ENCODE results near the gene SLFN12.
"Not testable (repeated sequence)": the region's sequence is repeated elsewhere in the genome, so short reads cannot be mapped to it uniquely, and the experiment has no call there.

The SLFN12 gene

DNA sequence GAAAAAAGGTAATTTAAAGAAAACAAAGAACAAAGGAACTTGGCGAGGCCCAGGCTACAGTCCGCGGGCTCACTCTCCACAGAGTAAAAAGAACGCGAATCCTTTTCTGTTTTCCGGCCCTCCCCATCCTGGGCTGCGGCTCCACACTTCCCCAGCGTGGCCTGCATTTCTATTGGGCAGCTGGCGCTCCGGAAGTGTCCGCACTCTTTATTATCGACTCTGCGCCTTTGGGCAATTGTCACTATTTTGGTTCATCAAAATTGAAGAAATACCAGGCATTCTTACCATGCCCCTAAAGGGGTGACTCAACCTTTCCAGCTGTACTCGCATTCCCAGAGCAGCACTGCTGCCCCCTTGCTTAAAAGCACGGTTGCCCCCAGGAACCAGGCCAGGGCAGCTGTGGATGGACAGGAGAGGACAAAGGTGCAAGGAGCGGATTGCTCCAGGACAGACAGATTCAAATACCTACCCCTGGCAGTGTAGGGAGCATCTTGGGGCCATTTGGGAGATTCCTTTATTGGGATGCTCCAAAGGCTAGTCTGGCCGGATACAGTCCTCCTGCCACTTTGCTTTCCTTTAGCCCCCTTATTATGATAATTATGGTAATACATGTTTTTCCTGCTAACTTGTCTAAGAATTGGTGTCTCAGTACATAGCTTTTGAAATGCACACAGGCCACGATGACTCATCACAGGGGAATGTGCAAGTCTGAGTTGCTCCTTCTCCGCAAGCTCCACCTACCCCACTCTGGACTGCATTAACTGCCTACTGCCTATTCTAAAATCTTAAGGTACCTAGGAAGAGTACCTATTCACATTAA, 985 bp upstream of the SLFN12 start:
- DNase-seq: peak; percentile 58 to 75
- ATAC-seq: peak; percentile 93
- Mint-ChIP-seq H3K27ac (peak overlapping the region; percentile 96 to 98), H3K9me3 (no peaks in the 10 kb centered on the region), H3K4me3 (peak overlapping the region; percentile 96 to 97), H3K27me3 (no peaks in the 10 kb centered on the region), H3K4me1 (peaks cover 64% of the 10 kb centered on the region)

DNA sequence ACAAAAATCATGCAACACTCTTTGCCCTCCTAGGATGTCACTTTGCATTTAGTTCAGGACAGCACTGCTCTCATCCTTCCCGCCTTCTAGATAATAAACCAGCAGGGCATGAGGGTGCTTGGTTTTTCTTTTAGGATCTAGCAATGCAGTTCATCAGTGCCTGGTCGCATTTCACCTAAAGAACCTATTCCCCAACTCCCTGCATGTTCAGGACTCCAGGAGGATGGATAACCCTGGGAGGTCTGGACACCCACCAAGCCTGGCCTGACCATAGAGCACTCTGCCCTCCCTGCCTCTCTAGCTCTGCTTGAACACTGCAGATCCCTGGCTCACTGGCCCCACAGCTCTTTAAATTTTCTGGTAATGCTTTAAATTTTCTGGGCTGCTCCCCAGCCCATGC, 2.6 kb downstream of the SLFN12 start:
- Mint-ChIP-seq H3K4me3 (no peak overlapping the region), H3K9me3 (no peaks in the 10 kb centered on the region), H3K4me1 (peaks cover 82% of the 10 kb centered on the region), H3K27ac (no peak overlapping the region), H3K27me3 (no peaks in the 10 kb centered on the region)
- ATAC-seq (no peak), DNase-seq (no peak)

GRCh38 chr17:35428229-35428628, 4.1 kb downstream of the SLFN12 start:
- Mint-ChIP-seq H3K4me3 (peak overlapping the region; percentile 11 to 29), H3K4me1 (peaks cover 67% of the 10 kb centered on the region)

DNA sequence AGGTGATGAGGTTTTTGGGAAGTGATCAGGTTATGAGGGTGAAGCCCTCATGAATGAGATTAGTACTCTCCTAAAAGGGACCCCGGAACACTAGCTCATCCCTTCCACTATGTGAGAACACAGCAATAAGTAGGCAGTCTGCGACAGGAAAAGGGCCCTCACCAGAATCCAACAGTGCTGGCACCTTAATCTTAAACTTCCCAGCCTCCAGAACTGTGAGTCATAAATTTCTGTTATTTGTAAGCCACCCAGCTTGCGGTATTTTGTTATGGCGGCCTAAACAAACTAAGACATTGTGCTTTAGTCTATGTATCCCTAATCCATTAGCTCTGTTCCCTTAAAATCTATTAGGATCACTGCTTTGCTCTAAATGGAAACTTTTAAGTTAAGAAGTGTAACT, 8.5 kb downstream of the SLFN12 start:
- DNase-seq: no peak

More at GRCh38 chr17:35428229-35428628, 4.1 kb downstream of the SLFN12 start:
- no peak overlapping the region for H3K27ac Mint-ChIP-seq
- H3K27me3 Mint-ChIP-seq: no peaks in the 10 kb centered on the region
- no peak for DNase-seq
- ATAC-seq: peak; percentile 48
- H3K9me3 Mint-ChIP-seq: no peaks in the 10 kb centered on the region

DNA sequence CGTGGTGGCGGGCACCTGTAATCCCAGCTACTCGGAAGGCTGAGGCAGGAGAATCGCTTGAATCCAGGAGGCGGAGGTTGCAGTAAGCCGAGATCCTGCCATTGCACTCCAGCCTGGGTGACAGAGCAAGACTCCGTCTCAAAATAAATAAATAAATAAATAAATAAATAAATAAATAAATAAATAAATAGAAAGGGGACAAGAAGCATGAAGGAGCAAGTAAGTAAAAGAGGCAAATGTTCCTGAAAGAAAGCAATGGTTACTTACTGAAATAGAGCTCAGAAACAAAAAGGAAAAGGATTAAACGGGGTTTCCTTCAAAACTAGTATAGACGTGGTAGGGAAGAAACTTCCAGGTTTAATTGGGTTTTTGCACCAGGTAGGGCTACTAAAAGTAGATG, 11.2 kb downstream of the SLFN12 start:
- not testable (repeated sequence) for H3K27me3 Mint-ChIP-seq, H3K4me1 Mint-ChIP-seq, H3K4me3 Mint-ChIP-seq, ATAC-seq, H3K9me3 Mint-ChIP-seq, H3K27ac Mint-ChIP-seq, DNase-seq

More for the DNA sequence above, 8.5 kb downstream of the SLFN12 start:
- ATAC-seq: no peak
- Mint-ChIP-seq H3K4me3 (no peak overlapping the region), H3K9me3 (no peaks in the 10 kb centered on the region), H3K27me3 (no peaks in the 10 kb centered on the region), H3K4me1 (peaks cover 24% of the 10 kb centered on the region), H3K27ac (no peak overlapping the region)

DNA sequence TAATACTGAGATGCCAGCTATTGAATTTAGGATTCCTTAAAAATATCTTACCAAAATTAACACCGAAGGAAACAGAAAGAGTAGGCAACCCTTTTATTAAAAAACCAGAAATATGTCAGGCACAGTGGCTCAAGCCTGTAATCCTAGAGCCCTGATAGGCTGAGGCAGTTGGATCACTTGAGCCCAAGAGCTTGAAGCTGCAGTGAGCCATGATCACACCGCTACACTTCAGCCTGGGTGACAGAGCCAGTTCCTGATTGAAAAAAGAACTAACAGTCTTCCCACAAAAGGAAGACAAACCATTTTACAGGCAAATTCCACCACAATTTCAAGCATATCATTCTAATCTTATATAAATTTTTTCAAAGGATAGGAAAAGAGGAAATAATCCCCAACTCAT, 15.6 kb downstream of the SLFN12 start:
- Mint-ChIP-seq H3K9me3 (peaks cover 5 to 12% of the 10 kb centered on the region in 2 donors), H3K27me3 (no peaks in the 10 kb centered on the region), H3K4me1 (no peaks in the 10 kb centered on the region), H3K4me3 (no peak overlapping the region), H3K27ac (no peak overlapping the region)
- DNase-seq: no peak
- ATAC-seq: no peak

- not testable (repeated sequence) for ATAC-seq, H3K27ac Mint-ChIP-seq, H3K4me3 Mint-ChIP-seq, H3K27me3 Mint-ChIP-seq, DNase-seq, H3K4me1 Mint-ChIP-seq
- H3K9me3 Mint-ChIP-seq: peaks cover 5 to 12% of the 10 kb centered on the region in 2 donors
Observed at GRCh38 chr17:35414707-35415106, 17.6 kb downstream of the SLFN12 start.

DNA sequence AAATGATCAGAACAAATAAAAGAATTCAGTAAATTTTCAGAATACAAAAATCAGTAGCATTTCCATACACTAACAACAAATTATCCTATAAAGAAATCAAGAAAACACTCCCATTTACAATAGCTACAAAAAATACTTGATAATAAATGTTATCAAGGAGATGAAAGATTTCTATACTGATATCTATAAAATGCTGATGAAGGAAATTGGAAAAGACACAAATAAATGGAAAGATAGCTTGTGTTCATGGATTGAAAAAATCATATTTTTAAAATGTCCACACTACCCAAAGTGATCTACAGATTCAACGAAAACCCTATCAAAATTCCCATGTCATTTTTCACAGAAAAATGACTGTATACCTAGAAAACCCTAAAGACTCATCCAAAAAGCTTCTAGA, 18.1 kb downstream of the SLFN12 start:
- DNase-seq: no peak
- Mint-ChIP-seq H3K27ac (no peak overlapping the region), H3K27me3 (no peaks in the 10 kb centered on the region), H3K4me3 (no peak overlapping the region), H3K4me1 (no peaks in the 10 kb centered on the region), H3K9me3 (peaks cover 5 to 12% of the 10 kb centered on the region in 2 donors)
- ATAC-seq: no peak

DNA sequence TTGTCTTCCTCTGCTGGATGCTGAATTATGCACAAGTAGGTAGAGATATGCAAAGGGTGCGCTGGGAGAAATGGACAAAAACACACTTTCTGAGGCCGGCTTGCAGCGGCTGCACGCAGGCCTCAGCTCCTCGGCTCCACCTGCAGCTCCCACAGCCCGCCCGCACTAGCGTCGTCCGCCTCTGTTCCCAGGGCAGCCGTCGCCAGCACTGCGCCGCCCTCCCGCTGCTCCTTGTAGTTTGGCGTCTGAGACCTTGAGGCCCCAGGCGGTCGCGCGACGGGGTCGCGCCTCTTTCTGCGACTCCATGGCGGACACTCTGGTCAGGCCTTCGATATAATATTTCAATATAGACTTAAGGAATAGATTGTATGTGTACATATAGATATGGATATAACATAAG, 24.8 kb downstream of the SLFN12 start:
- Mint-ChIP-seq H3K4me1 (peaks cover 7% of the 10 kb centered on the region), H3K9me3 (no peaks in the 10 kb centered on the region), H3K4me3 (no peak overlapping the region), H3K27ac (no peak overlapping the region), H3K27me3 (no peaks in the 10 kb centered on the region)
- ATAC-seq (no peak), DNase-seq (no peak)

DNA sequence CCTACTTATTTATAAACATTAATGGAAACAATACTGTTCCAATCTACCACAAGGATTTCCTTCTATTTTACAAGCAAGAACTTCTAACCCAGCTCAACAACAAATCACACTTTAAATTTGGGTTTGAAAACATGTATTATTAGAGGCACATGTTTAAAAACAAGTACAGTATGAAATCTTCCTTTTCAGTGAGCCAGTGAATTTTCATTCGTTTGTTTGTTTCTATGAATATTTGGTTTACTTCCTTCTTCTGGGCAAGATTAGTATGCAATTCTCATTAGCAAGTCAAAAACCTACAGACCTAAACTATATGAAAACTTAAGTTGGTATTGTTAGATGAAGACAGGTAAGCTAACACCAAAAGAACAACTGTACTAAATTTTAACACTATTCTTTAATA, 25.7 kb downstream of the SLFN12 start:
- no peaks in the 10 kb centered on the region for H3K9me3 Mint-ChIP-seq
- ATAC-seq (no peak), DNase-seq (no peak)
- H3K27ac Mint-ChIP-seq: no peak overlapping the region
- H3K27me3 Mint-ChIP-seq: no peaks in the 10 kb centered on the region
- no peak overlapping the region for H3K4me3 Mint-ChIP-seq
- H3K4me1 Mint-ChIP-seq: peaks cover 7% of the 10 kb centered on the region

DNA sequence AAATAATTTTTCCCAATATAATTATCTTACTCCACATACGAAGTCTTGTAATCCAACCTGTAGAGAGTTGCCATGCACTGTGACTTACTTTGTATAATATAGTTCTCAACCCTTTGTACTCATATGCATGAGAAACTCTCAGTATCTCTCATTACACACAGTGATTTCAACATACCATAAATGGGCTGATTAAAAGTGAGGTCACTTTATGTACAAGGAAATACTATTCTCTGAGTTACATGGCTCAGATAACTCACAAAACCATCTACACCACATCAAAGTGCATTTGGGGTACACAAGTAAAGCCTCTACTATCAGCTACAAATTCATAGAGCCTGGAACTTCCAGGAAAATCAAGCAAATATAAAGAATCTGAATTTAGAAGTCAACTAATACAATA, 27.9 kb downstream of the SLFN12 start:
- ATAC-seq (peak; percentile 95), DNase-seq (no peak)
- Mint-ChIP-seq H3K4me3 (no peak overlapping the region), H3K27ac (peak overlapping the region in 1 of 2 donors; percentile 57), H3K9me3 (no peaks in the 10 kb centered on the region), H3K27me3 (no peaks in the 10 kb centered on the region), H3K4me1 (peaks cover 7% of the 10 kb centered on the region)

DNA sequence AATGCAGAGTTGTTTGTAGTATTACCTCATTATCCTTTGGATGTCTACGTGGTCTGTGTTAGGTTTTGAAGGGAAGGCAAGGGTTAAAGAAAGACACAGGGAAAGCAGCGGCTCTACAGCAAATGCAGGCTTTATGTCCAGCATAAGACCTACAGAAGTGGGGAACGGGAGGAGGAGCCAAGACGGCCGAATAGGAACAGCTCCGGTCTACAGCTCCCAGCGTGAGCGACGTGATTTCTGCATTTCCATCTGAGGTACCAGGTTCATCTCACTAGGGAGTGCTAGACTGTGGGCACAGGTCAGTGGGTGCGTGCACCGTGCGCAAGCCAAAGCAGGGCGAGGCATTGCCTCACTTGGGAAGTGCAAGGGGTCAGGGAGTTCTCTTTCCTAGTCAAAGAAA, 38.5 kb downstream of the SLFN12 start:
- not testable (repeated sequence) for H3K9me3 Mint-ChIP-seq, H3K4me3 Mint-ChIP-seq, H3K4me1 Mint-ChIP-seq, ATAC-seq, DNase-seq, H3K27me3 Mint-ChIP-seq
- peak overlapping the region in 1 of 2 donors; percentile 44 for H3K27ac Mint-ChIP-seq

DNA sequence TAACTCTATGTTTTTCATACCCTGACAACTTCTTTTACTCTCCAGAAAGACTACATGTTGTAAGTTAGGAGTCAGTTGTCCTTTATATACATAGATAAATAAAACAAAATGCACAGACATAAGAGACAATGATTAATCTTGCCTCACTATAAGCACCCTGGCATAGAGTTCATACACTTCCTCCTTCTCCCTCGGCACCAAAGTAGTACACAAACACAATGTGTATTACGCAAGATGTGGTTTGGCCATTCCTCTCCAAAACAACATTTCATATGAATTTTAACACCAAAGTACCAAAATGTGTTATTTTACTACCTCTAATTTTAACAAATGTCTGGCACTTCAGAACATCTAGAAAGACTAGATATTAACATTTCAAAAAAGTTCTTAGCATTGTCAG, 41.6 kb downstream of the SLFN12 start:
- H3K4me3 Mint-ChIP-seq: no peak overlapping the region
- no peak for DNase-seq
- H3K27ac Mint-ChIP-seq: peak overlapping the region in 1 of 2 donors; percentile 52

DNA sequence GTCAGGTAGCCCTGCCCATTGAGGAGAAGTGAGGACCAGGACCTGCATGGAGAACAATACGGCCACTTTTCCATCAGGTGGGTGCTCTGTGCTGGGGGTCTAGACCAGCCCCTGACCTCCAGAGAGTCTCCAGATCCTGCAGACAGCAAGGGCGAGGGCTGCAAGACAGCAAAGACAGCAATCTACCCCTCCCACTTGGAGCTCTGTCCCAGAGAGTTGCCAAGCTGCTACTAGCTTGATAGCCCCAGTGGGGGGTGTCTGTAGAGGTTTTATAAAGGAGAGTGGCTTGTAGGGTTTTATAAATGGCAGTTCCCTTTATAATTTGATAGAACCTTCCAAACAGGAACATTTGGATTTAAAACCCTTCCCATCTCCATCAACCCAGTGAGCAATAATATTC, 42.1 kb downstream of the SLFN12 start:
- DNase-seq (no peak), ATAC-seq (no peak)
- Mint-ChIP-seq H3K27me3 (peaks cover 10% of the 10 kb centered on the region), H3K4me3 (no peak overlapping the region), H3K4me1 (peaks cover 6% of the 10 kb centered on the region), H3K9me3 (peaks cover 4 to 7% of the 10 kb centered on the region in 2 donors), H3K27ac (no peak overlapping the region)

More for the DNA sequence above, 41.6 kb downstream of the SLFN12 start:
- ATAC-seq: no peak
- H3K4me1 Mint-ChIP-seq: peaks cover 6% of the 10 kb centered on the region
- H3K9me3 Mint-ChIP-seq: peaks cover 4 to 7% of the 10 kb centered on the region in 2 donors
- peaks cover 10% of the 10 kb centered on the region for H3K27me3 Mint-ChIP-seq

- no peak overlapping the region for H3K27ac Mint-ChIP-seq
- DNase-seq (no peak), ATAC-seq (no peak)
- no peak overlapping the region for H3K4me3 Mint-ChIP-seq
- H3K4me1 Mint-ChIP-seq: no peaks in the 10 kb centered on the region
- H3K9me3 Mint-ChIP-seq: peaks cover 12 to 15% of the 10 kb centered on the region in 2 donors
- peaks cover 10% of the 10 kb centered on the region for H3K27me3 Mint-ChIP-seq
Observed at GRCh38 chr17:35387496-35387895, 44.8 kb downstream of the SLFN12 start.

DNA sequence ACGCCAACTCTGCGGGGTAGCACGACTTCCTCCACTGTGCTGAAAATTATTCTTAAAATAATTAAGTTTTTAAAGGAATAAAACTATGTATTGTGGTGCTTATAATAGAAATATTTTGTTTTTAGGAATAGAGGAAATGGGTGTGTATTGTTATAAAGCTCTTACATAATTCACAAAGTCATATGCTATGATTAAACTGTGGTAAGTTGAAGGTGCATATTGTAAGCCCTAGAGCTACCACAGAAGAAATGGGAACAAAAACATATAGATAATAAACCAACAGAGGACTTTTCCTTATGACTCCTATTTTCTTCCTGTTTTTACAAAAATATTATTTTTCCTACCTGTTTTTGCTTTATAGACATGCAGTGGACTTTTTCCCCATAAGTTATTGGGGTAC, 54.6 kb downstream of the SLFN12 start:
- no peaks in the 10 kb centered on the region for H3K27me3 Mint-ChIP-seq
- no peak overlapping the region for H3K4me3 Mint-ChIP-seq
- H3K27ac Mint-ChIP-seq: no peak overlapping the region
- H3K9me3 Mint-ChIP-seq: no peaks in the 10 kb centered on the region
- peaks cover 27% of the 10 kb centered on the region for H3K4me1 Mint-ChIP-seq
- DNase-seq (no peak), ATAC-seq (no peak)

DNA sequence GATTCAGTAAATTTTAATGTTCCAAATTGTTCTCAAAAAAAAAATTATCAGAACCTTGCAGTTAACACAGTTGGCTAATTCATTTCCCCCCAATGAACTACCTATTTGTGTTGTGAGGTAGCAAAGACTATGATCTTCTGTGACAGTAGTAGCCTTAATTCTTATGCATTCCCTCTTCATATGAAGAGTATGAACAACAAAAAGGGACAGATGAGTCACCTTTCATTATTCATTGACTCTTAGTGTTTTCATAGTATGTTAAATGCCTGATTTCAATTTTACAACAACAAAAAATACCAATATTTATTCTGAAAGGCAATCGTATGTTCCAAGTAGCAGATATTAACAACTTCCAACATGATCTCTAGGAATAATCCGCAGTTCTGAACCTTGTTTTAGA, 55.2 kb downstream of the SLFN12 start:
- Mint-ChIP-seq H3K4me1 (peaks cover 26% of the 10 kb centered on the region), H3K4me3 (no peak overlapping the region), H3K9me3 (no peaks in the 10 kb centered on the region), H3K27me3 (no peaks in the 10 kb centered on the region), H3K27ac (no peak overlapping the region)
- no peak for DNase-seq
- ATAC-seq: no peak

All from stimulated activated naive CD8-positive, alpha-beta T cell treated with anti-CD3 and anti-CD28 coated beads, Interleukin-15, amount 100 ng/mL, for 72 hours (primary cell).